ENCODE measurements around the gene NDUFB6.
"Not testable (repeated sequence)": the region's sequence is repeated elsewhere in the genome, so short reads cannot be mapped to it uniquely, and the experiment has no call there.

NDUFB6 gene

DNA sequence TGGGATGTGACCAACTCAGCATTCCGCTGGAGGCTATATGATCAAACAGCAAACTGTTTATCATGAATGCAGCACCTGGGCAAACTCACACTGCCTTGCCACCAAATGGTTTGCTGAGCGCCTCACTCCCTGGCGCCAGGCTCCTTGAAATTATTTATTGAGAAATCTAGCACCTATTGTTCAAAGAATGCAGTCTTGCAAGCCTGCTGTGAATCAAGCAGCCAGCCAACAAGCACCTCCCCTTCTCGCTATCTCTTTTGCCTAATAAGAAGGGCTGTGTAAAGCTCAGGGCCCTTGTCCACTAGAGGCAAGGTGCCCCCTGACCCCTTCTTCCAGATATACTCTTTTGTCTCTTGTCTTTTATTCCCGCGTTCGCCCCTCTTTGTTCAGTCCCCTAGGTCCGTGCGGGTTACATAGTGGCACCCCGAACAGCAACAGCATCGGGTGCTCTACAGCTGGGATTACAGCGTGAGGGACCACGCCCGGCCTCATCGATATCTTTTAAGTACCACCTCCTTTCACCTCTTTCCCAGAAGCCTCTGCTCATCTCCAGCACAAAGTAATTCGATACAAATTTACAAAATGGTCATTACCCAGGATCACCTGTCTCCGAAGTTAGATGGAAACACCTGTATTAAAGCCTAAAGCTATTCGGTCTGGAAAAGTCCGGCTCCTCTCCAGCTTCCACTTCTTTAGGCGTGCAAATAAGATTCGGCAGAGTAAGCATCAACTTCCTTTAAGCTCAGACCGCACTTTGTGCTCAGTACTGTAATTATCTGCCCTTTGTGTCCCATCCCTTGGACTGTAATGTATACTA, 47.9 kb downstream of the NDUFB6 start:
- H3K4me3 ChIP-seq (ENCODE audit: low read depth, low read length), result peak overlapping the region; percentile 53
- TF ChIP-seq, protein P1, sequence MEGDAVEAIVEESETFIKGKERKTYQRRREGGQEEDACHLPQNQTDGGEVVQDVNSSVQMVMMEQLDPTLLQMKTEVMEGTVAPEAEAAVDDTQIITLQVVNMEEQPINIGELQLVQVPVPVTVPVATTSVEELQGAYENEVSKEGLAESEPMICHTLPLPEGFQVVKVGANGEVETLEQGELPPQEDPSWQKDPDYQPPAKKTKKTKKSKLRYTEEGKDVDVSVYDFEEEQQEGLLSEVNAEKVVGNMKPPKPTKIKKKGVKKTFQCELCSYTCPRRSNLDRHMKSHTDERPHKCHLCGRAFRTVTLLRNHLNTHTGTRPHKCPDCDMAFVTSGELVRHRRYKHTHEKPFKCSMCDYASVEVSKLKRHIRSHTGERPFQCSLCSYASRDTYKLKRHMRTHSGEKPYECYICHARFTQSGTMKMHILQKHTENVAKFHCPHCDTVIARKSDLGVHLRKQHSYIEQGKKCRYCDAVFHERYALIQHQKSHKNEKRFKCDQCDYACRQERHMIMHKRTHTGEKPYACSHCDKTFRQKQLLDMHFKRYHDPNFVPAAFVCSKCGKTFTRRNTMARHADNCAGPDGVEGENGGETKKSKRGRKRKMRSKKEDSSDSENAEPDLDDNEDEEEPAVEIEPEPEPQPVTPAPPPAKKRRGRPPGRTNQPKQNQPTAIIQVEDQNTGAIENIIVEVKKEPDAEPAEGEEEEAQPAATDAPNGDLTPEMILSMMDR (IDR thresholded peaks at IDR 0.05; ENCODE audit: control insufficient read depth, extremely low read depth, insufficient read depth), result no peak
- peak; percentile 30 for DNase-seq (ENCODE audit: low read depth)

DNA sequence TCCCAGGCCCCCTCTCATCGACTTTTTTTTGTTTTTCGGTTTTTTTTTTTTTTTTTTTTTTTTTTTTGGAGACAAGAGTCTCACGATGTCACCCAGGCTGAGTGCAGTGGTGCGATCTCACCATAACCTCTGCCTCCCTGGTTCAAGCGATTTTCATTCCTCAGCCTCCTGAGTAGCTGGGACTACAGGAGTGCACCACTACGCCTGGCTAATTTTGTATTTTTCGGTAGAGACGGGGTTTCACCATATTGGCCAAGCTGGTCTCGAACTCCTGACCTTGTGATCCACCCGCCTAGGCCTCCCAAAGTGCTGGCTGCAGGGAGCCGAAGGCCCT, 48.4 kb downstream of the NDUFB6 start:
- DNase-seq (ENCODE audit: low read depth), result not testable (repeated sequence)
- H3K4me3 ChIP-seq (ENCODE audit: low read depth, low read length), result peak overlapping the region; percentile 53; the same call in 1 of the 2 replicates

DNA sequence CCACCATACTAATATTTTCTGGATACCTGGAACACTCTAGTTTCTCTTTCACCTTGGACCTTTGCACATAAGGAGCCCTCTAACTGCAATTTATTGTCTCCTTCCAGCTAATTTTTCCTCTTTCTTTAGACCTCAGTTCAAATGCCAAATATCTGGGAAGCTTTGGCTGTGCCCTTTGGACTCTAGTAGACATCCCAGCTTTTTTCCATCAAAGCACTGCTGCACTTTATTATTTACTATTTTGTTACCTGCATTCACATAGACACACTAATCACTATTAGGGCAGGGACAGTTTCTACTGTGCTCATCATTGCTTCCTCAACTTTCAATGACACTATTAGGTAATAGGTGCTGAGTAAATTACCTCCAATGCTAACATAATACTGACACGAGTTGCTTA, 49.0 kb downstream of the NDUFB6 start:
- H3K4me3 ChIP-seq (ENCODE audit: low read depth, low read length), result no peak overlapping the region
- no peak for DNase-seq (ENCODE audit: low read depth)
- TF ChIP-seq, protein P1 (IDR thresholded peaks at IDR 0.05; ENCODE audit: control insufficient read depth, extremely low read depth, insufficient read depth), result no peak

DNA sequence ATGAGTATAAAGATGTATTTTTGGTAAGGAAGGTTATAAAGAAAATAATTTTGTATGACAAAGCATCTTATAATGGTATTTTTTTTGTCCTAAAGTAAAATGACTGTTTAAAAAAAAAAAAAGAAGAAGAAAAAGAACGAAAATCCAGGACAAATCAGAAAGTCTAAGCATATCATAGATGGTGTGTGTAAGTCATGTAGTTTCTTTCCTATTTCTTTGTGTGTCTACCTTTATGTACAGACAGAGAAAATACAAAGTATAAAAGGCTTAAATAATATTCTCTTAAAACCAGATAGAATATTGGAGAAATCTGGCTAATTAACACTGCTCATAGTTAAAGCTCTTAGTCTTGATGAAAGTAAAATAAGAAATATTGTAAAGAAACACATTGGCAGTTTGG, 54.7 kb downstream of the NDUFB6 start:
- no peak overlapping the region for H3K4me3 ChIP-seq (ENCODE audit: low read depth, low read length)
- TF ChIP-seq, protein P1 (IDR thresholded peaks at IDR 0.05; ENCODE audit: control insufficient read depth, extremely low read depth, insufficient read depth), result no peak
- no peak for DNase-seq (ENCODE audit: low read depth)

DNA sequence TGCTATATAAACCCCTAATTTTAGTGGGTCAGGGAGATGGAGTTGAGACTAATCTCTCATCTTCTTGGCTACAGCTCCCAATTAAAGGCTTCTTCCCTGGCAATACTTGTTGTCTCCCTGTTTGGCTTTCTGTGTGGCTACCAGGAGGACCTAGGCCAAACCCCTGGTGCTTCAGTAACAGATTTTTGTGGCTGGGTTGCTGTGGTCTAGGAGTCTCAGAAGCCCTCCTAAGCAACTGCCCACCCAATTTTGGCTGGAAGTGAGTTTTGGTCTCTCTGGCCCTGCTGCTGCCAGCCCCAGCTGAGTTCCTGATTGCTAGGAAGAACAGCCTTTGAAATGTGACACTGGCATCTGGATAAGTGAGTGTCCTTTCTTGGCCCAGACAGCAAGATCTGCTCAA, 56.7 kb downstream of the NDUFB6 start:
- TF ChIP-seq, protein P1 (IDR thresholded peaks at IDR 0.05; ENCODE audit: control insufficient read depth, extremely low read depth, insufficient read depth), result no peak
- H3K4me3 ChIP-seq (ENCODE audit: low read depth, low read length), result no peak overlapping the region
- DNase-seq (ENCODE audit: low read depth), result no peak

DNA sequence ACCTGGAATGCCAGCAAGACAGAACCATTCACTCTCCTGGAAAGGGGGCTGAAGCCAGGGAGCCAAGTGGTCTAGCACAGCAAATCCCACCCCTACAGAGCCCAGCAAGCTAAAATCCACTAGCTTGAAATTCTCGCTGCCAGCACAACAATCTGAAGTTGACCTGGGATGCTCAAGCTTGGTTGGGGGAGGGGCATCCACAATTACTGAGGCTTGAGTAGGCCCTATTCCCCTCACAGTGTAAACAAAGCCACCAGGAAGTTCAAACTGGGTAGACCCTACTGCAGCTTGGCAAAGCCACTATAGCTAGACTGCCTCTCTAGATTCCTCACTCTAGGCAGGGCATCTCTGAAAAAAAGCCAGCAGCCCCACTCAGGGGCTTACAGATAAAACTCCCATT, 64.2 kb downstream of the NDUFB6 start:
- TF ChIP-seq, protein P1 (IDR thresholded peaks at IDR 0.05; ENCODE audit: control insufficient read depth, extremely low read depth, insufficient read depth), result no peak
- H3K4me3 ChIP-seq (ENCODE audit: low read depth, low read length), result no peak overlapping the region

DNA sequence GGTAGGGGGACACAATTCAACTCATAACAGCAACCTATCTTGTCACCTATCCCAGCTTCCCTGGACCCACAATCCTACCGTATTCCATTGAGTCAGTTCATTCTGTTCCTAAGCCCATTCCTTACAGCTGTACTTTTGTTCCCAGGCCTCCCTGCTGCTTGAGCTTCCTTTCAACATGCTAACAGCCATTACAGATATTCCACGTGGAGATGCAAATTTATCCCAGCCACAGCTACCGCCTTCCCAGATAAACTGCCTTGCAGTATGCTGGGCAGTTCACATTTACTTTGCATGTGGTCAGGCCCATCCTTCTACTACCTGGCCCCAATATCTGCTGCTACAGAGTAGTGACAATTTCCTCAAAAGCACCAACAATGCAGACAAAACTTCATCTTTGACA, 70.0 kb downstream of the NDUFB6 start:
- no peak overlapping the region for H3K4me3 ChIP-seq (ENCODE audit: low read depth, low read length)
- DNase-seq (ENCODE audit: low read depth), result no peak
- TF ChIP-seq, protein P1 (IDR thresholded peaks at IDR 0.05; ENCODE audit: control insufficient read depth, extremely low read depth, insufficient read depth), result no peak

More for the DNA sequence above, 64.2 kb downstream of the NDUFB6 start:
- DNase-seq (ENCODE audit: low read depth), result no peak

All from LNCaP clone FGC (cell line).